Adrenal gland (tissue), 5 donors: ENCODE measurements around the gene COL19A1.

Source experiments
- POLR2A ChIP-seq, 2 donors: fragments of 450-650 bp; IDR thresholded peaks; one replicate each; pipeline ENCODE4 v1.6.1; 2017; ENCODE audit warnings: antibody characterized with exemption in 2 of 2, mild to moderate bottlenecking in 2 of 2, moderate library complexity in 1 of 2
- TF ChIP-seq, protein P1 (sequence below), 6 experiments: fragments of 450-650 bp in 4 of 6; fragments of 200-600 bp in 2 of 6; sonication (generic) in 1 of 6; IDR thresholded peaks; 1 replicate in 5 of 6; 2 replicates in 1 of 6; pipeline versions ENCODE4 v1.5.1 to v1.8.0; 2016 to 2021; ENCODE audit warnings: antibody characterized with exemption in 6 of 6, mild to moderate bottlenecking in 2 of 6, moderate library complexity in 1 of 6
- donor health status: DM: no; HTN: no; CAD: no.

DNA sequence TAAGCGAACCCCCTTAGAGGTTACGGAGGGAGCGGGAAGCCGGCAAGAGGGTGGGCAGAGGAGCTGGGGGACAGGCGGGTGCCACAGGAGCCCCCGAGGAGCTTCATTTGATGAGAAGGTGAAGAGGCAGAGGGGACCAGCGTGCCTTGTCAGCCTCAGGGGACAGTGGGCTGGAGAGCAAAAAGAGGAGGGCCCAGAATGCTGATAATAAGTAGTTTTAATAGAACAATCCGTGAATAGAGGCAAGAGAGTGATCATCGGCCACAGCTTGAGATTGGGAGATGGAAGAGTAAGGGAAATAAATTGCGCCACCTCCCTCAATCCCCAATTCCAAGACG lies 1.3 kb downstream of the COL19A1 start:
- TF ChIP-seq, protein P1, sequence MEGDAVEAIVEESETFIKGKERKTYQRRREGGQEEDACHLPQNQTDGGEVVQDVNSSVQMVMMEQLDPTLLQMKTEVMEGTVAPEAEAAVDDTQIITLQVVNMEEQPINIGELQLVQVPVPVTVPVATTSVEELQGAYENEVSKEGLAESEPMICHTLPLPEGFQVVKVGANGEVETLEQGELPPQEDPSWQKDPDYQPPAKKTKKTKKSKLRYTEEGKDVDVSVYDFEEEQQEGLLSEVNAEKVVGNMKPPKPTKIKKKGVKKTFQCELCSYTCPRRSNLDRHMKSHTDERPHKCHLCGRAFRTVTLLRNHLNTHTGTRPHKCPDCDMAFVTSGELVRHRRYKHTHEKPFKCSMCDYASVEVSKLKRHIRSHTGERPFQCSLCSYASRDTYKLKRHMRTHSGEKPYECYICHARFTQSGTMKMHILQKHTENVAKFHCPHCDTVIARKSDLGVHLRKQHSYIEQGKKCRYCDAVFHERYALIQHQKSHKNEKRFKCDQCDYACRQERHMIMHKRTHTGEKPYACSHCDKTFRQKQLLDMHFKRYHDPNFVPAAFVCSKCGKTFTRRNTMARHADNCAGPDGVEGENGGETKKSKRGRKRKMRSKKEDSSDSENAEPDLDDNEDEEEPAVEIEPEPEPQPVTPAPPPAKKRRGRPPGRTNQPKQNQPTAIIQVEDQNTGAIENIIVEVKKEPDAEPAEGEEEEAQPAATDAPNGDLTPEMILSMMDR (IDR thresholded peaks at IDR 0.05), result no peak
- TF ChIP-seq POLR2A (IDR thresholded peaks at IDR 0.05), result no peak
